NCI-H510A (cell line): ENCODE results near the gene GRK7.

ENCODE experiments used
- DNase-seq: peaks from one replicate; lab custom pipeline; 2025; lab: John Stamatoyannopoulos, UW

Gene GRK7, protein sequence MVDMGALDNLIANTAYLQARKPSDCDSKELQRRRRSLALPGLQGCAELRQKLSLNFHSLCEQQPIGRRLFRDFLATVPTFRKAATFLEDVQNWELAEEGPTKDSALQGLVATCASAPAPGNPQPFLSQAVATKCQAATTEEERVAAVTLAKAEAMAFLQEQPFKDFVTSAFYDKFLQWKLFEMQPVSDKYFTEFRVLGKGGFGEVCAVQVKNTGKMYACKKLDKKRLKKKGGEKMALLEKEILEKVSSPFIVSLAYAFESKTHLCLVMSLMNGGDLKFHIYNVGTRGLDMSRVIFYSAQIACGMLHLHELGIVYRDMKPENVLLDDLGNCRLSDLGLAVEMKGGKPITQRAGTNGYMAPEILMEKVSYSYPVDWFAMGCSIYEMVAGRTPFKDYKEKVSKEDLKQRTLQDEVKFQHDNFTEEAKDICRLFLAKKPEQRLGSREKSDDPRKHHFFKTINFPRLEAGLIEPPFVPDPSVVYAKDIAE (N-terminal part only)

DNA sequence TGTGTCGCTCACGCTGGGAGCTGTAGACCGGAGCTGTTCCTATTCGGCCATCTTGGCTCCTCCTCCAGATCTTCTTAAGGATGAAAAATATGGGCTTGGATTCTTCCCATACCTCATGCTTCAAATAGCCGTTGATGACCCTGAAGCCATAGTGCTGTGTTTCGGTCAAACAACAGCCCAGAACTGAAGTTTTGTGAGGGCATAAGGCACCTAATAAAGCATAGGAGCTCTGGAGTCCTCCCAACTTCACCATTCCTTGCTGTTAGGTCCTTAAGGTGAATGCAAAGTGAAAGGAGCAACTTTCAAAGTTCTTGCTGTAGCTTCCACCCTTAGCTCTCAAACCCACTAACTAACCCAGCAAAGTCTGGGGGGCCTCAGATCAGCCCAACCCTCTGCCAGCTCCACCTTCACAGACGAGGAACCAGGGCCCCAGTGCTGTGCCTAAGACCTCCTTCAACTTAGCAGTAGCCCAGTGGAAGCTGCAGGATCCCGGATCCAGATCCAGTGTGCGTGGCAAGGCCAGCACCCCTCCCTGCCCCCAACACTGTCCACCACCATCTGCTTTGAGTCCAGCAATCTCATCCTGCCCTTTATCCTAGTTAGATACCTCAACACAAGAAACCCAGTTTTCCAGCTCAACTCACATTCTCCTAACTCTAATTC is at the start of gene GRK7:
Gene GRK7, plus strand, starts transcription at position 321 of the 663 bp plus-strand sequence. CDS start 14,877 bp downstream, outside the sequence.
- no peak for DNase-seq

DNA sequence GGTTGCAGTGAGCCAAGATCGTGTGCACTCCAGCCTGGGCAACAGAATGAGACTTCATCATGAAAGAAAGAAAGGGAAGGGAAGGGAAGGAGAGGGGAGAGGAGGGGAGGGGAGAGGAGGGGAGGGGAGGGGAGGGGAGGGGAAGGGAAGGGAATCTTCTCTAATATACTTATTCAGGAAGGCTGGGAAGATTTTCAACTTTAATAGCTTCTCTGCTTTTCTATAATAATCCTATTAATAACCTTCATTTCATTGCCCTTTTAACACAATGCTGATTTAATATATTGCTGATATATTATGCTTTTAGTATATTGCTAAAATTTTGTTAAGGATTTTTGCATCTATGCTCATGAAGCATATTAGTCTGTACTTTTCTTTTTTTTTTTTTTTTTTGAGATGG is 48.5 kb upstream of the GRK7 start:
- DNase-seq = no peak

DNA sequence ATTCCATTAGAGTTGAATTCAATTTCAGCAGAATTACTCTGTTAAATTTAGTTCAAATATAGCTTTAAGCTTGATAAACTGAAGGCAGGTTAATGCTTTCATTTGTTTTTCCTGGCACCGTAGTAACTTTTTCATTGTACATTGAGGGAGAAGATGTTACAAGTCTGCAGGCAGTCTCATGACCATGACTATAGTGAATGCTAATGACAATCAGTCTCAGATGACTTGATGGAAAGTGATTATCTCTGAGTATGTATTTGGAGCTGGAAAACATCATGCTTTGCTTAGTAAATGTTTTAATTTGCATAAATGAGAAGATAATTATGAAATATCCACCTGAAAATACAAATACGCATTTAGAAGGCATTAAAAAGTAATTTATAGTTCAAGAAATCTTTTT is 41.1 kb upstream of the GRK7 start:
- no peak for DNase-seq

DNA sequence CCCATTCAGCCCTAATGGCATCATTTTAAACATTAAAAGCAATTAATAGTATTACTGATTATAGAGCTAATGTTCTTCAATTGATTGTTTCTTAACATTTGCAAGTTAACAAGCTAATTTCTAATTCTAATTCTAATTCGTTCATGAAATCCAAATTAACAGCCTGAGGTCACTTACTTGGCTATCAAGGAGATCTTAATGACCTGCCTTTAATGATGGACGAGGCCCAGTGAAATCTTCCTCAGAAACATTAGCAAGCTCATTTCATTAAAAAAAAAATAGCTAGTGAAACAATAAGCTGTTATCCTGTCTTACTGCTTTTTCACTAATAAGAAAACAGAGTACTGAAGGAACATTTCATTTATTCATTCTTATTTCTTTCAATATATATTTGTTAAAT is 40.6 kb upstream of the GRK7 start:
- no peak for DNase-seq

DNA sequence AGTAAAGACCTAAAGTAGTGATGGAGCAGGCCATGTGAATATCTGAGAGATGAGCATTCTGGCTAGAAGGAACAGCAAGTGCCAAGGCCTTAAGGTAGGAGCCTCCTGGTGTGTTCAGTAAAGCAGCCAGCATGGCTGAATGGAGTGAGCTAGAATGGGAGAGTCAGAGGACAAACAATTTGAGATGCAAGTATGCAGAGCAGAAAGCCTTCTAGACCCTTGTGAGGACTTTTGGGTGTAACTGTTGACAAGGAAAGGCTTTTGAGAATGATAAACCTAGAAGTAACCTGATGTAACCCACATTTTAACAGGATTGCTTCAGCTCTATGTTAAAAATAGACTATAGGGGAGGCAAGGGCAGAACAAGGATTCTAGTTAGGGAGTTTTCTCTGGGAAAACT is 40.0 kb upstream of the GRK7 start:
- no peak for DNase-seq

DNA sequence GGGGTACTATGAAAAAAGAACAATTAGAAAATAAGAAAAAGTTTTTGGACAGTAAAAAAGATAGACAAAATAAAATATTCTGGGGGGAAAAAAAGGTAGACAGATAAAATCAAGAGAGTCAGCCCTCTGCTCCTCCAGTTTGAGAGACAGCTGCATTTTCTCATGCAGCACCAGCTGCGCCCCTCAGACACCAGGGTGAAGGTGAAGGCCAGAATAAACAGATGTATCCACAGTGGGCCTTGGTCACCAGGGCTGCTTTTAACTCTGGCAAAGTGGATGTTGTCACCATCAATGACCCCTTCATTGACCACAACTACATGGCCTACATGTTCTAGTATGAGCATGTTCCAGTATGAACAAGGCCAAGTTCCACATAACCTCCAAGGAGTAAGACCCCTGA is 39.0 kb upstream of the GRK7 start:
- no peak for DNase-seq

DNA sequence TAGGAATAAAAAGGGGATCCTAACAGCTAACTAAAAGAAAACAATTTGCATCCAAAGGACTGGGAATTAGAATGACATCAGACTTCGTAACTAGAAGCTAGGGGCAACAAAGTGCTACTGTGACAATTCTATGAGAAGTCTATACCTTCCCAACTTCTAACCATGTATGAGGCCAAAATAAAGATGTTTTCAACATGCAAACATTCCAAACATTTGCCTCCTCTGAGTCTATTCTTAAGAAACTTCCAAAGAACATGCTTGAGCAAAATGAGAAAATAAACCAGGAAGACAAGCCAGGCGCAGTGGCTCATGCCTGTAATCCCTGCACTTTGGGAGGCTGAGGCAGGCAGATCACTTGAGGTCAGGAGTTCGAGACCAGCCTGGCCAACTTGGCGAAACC is 38.2 kb upstream of the GRK7 start:
- no peak for DNase-seq

DNA sequence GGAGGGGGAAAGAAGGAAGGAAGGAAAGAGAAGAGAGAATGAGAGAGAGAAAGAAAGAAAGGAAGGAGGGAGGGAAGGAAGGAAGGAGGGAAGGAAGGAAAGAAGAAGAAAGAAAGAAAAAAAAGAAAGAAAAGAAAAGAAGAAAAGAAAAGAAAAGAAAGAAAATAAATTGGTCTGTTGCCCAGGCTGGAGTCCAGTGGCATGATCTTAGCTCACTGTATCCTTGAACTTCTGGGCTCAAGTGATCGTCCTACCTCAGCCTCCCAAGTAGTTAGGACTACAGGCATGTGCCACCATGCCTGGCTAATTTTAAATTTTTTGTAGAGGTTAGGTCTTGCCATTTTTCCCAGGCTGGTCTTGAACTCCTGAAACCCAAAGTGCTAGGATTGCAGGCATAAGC is 36.7 kb upstream of the GRK7 start:
- no peak for DNase-seq

DNA sequence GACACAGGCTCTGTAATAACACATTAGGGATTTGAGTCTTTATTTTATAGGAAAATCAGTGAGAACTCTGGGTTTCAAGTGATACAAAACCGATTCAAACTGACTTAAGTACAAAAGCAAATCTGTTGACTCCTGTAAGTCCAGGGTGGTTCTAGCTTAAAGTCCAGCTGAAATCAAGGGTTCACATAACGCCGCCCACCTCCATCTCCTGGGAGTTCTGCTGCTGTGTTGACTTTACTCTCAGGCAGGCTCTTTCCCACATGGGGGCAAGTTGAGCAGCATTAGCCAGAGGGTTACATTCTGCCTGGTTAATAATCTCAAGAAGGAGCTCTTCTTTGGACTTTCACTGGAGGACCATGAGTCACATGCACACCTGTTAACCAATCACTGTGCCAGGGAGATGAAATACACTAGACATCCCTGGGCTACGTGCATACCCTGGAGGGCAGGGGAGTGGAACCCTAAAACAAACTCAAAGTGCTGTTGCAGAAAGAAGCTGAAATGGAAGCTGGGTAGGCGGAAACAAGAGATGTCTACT is 34.8 kb upstream of the GRK7 start:
- DNase-seq = no peak

DNA sequence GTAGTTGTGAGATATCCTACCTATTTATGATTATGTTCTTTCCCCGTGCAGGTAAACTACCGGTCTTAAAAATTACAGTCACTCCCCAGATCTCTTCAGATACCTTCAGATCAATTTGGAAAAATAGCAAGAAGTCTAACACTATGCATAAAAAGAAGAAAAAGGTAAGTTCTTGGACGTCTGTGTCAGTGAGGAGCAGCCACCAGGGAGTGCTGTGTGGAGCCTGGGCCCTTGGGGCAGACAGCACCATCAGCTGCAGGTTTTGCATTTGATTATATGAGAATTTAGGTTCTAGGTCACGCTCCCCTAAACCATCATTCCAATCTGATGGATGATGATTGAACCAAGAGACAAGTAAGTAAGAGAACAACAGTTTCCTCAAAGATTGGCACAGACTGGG is 34.0 kb upstream of the GRK7 start:
- no peak for DNase-seq

DNA sequence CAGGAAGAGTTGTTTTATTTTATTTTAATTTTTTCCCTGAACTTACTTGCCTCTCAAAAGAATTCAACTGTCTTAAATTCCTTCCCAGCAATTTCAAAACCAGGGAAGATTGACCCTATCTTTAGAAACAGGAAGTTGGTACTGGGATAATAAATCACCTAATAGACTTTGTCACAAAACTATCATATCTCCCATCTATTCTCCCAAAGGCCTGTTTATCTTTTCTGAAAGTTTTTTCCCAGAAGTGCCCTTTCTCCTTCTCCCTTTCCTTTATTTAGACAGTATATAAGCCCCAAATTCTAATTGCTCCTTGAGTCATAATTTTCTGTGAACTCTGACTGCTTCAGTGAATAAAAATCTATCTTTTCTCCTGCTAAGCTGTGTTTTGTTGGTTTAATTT is 28.0 kb upstream of the GRK7 start:
- no peak for DNase-seq

DNA sequence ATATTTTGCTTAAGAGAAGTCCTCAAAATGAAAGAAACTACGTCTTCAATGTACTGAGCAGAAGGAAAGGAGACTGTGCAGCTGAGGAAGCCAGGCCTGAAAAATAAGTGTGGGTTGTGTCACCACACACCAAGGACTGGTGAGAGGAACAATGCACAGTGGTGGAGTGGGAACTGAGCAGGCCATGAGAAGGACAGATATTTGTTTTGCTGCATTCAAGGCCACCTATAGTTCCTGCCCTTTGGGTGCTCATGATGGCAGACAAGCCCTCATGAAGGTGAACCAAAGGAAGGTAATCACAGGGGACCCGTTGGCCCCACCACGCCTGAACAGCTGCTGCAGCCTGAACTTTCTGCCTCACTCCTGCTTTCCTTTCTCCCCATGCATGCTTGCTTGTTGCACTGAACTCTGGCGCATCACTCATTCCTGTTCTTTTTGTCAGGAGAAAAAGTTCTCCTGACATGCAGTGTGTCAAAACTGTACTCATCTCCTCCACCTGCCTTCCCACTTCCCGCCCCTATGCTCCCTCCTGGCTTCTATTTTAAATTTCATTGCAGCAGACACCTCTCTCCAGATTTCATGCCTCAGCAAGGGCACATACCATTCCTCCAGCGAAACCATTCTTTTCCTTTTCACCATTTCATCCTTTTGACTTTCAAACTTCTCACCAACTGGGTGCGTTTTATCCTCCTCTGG is 27.3 kb upstream of the GRK7 start:
- DNase-seq = no peak

DNA sequence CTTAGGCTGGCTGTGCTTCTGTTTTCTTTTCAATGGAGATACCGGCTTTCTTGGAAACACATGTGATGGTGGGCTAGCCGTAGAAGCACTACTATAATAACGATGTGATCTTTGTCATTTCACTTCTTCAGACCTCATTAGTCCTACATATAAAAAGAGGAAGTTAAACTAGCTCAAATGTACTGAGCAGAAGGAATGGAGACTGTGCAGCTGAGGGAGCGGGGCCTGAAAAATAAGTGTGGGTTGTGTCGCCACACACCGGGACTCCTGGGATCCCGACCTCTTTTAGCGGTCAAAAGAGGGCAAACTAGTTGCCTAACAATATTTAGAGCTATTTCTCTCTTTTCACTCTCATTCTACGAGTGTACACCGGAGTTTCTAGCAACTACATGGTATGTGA is 26.1 kb upstream of the GRK7 start:
- DNase-seq = no peak

DNA sequence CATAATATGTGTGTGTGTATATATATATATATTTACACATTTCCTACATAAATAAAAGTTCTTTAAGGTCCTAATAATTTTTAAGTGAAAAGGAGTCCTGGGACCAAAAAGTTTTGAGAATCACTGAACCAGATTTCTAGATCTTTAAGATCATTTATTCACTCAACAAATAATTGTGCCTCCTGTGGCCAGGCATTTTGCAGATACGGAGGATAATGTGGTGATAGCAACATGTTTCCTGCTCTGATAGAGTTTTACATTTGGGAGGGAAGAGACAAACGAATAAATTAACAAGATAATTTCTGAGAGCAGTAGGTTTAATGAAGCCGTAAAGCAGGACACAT is 25.6 kb upstream of the GRK7 start:
- DNase-seq = no peak

DNA sequence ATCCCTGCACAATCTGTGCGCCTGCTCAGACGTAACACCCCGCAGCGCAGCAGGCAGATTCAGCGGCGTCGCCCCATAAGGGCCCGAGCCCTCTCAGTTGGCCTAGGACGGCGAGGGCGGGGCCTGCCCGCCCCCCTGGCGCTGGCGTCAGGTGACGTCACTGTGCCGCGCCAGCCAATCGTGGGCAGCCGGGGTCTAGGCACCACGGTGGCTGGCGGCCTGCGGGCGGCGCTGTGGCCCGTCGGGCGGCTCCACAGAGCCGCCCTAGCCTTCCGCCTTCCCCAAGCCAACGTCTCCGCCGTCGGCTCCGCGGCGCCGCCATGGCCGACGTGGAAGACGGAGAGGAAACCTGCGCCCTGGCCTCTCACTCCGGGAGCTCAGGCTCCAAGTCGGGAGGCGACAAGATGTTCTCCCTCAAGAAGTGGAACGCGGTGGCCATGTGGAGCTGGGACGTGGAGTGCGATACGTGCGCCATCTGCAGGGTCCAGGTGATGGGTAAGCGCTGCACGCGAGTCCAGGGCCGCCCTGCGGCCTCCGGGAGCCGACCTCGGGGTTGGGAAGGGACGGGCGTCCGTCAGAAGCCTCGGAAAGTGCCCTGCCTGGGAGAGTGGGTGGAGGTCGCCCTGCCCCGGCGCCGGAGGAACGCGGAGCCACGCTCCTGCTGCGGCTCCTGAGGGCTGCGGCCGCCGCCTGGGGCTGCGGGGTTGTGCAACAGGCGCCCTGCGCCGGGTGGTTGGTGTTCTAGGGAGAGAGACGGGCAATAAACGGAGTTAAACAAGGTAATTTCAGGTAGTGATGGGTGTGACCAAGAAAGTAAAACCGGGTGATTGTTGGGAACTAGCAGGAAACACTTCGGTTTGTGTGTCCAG is 25.0 kb upstream of the GRK7 start, which contains the start of gene RNF7:
Gene RNF7, plus strand, starts transcription at position 277 of the 869 bp plus-strand sequence. Its CDS starts 44 bp downstream, at position 321.
- peak; percentile 82 for DNase-seq

DNA sequence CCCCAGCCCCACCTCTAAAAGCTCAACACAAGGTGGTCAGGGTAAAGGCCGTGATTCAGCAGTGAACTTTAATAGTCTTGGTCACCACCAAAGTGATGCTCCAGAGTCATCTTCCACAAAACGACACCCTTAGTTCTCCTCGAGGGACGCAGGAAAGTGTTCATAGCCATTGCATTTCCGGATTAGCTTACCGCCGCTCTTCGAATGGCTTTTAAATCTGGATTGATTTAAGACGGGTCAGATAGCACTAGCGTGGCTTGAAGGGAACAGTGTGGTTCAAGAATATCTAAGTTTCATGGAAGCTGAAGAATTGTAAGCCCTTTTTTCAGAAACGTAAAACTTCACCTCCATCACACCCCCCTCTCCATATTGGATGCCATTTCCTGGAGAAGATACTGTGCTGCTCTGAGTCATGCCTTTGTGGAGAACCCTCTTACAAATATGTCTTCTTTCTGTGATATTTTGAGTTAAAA is 24.3 kb upstream of the GRK7 start:
- DNase-seq = no peak

DNA sequence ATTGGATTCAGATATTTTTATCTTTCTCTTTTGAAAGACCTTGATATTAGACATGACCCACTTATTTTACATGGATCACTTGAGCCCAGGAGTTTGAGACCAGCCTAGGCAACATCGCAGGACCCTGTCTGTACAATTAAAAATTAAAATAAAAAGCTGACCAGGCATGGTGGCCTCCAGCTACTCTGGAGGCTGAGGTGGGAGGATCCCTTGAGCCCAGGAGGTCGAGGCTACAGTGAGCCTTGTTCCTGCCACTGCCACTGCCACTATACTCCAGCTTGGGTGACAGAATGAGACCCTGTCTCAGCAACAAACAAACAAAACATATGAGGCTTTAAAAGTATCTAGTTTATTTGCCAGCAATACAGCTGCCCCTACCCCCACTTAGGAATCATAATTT is 23.5 kb upstream of the GRK7 start:
- DNase-seq = no peak

DNA sequence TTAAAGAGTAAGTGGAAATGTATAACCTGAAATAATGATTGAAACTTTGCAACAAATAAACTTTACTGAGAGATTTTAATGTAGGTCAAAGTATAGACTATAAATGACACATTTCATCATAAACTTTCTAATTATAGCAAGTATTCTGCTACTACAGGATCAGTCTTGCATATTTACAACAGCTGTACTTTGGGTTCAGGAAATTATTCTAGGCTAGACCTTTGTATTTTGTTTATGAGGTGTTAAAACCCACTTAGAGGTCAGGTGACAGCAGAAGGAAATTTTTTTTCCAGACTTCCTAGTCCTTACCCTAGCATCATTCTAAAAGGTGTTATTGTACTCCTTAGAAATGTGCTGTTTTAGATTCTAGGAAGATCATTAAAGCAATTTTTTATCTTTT is 22.9 kb upstream of the GRK7 start:
- no peak for DNase-seq

DNA sequence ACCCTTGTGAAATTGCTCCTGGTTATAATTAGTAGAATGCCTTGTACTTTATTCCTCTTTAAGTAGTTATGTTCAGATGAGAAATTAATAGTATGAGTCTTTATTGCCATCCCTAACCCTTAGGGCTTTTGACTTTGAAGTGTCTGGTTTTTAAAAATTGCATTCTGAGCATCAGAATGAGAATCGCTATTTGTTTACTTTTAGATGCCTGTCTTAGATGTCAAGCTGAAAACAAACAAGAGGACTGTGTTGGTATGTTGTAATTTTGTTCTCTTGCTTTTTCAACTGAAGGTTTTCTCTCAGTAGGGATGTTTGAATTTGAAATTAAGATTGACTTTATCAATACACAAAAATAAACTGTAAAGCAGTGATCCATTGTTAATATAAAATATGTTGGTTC is 19.9 kb upstream of the GRK7 start:
- DNase-seq = no peak

DNA sequence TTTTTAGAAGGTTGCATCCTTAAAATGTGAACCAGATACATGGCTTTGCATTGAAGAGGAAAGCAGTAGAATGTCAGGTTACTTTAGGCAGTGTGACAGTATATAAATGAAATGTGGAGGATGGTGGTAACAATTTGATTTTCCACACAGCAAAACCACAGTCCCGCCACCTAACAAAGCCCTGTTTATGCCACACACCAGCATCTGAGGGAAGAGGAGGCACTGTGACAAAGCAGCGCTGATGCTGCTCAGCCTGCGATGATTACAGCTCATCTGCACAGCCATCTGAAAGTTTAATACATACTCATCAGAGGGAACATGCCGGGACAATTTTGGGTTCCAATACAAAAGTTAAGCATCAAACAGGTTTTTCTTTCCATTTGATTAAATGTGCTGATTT is 16.2 kb upstream of the GRK7 start:
- DNase-seq = no peak

DNA sequence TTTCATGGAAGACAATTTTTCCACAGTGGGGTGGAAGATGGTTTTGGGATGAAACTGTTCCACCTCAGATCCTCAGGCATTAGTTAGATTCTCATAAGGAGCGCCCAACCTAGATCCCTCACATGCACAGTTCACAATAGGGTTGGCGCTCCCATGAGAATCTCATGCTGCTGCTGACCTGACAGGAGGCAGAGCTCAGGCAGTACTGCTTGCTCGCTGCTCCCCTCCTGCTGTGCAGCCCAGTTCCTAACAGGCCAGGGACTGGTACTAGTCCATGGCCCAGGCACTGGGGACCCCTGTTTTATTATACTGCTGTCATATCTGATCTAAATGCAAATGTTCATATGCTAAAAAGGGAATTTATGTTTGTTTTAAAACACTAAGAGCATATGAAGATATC is 9.8 kb upstream of the GRK7 start:
- no peak for DNase-seq

DNA sequence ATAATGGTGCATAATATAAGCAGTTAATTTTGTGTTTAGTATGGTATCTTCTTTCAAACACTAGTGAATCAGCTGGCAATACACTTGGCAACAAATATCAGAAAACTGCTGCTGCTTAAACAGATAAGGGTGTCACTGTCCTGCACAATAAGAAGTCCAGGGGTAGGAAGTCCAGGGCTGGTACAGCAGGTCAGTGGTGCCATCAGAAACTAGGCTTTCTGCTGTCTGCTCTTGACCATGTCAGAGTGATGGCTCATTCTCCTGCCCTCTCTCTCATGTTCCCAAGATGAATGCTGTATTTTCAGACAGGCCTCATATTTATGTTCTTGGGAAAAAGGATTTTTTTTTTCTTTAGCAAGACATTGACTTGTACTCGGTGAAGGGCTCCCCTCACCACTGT is 9.2 kb upstream of the GRK7 start:
- no peak for DNase-seq
